Stomach (tissue), 4 donors: ENCODE data around the gene SLC29A2.

Experiments used
- CTCF ChIP-seq, 7 experiments: fragments of 450-650 bp in 4 of 7; fragments of 200-600 bp in 3 of 7; sonication (generic) in 3 of 7; IDR thresholded peaks; one replicate each; pipeline ENCODE4 v1.5.1; 2016 to 2019; ENCODE audit warnings: antibody characterized with exemption in 7 of 7, control low read depth in 2 of 7, mild to moderate bottlenecking in 1 of 7
- POLR2A ChIP-seq, 4 donors: fragments of 450-650 bp; IDR thresholded peaks; one replicate each; pipeline ENCODE4 v1.6.1; 2016; ENCODE audit warnings: antibody characterized with exemption in 4 of 4, control low read depth in 2 of 4, mild to moderate bottlenecking in 1 of 4, moderate library complexity in 1 of 4

- no peak for TF ChIP-seq CTCF (IDR thresholded peaks at IDR 0.05)
- no peak for TF ChIP-seq POLR2A (IDR thresholded peaks at IDR 0.05)
Measured at GRCh38 chr11:66393954-66394353, 22.4 kb upstream of the SLC29A2 start.
